ENCODE results near the gene ZSCAN5B. TPM values are rescaled to one million over a fixed set of nuclear protein-coding genes. Genes with fewer than 3 reads are reported as not detected.

ZSCAN5B gene
- total RNA-seq, 1 experiment from 2014 or later: not detected

DNA sequence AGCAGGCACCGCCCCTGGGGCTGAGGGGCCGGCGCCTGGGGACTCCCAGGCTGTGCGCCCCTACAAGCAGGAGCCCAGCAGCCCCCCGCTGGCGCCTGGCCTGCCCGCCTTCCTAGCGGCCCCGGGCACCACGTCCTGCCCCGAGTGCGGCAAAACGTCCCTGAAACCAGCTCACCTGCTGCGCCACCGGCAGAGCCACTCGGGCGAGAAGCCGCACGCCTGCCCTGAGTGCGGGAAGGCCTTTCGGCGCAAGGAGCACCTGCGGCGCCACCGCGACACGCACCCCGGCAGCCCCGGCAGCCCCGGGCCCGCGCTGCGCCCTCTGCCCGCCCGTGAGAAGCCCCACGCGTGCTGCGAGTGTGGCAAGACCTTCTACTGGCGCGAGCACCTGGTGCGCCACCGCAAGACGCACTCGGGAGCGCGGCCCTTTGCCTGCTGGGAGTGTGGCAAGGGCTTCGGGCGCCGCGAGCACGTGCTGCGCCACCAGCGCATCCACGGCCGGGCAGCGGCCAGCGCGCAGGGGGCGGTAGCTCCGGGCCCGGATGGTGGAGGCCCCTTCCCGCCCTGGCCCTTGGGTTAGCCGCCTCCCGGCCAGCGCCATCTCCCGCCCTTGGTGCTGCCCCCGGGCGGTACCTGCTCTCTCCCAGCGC is 37.8 kb downstream of the ZSCAN5B start:
- no peak overlapping the region for H4K5ac ChIP-seq (ENCODE audit: insufficient read length, low read depth, low read length)
- no peaks in the 10 kb centered on the region for H3K79me1 ChIP-seq (ENCODE audit: insufficient read depth, low read depth, low read length, poor library complexity, severe bottlenecking)
- Mint-ChIP-seq H3K27ac (no peak overlapping the region), H3K9me3 (no peaks in the 10 kb centered on the region; a peak in 1 of 5 replicates), H3K4me1 (0 out of 4 replicates have a peak, but pooled peaks cover 0 to 2% of the 10 kb centered on the region in 2 experiments), H3K36me3 (ENCODE audit: insufficient read depth in 1 of 3, low read depth in 3 of 3) (peaks cover 21 to 25% (median 24%) of the 10 kb centered on the region in 3 experiments), H3K4me3 (no peak overlapping the region), H3K27me3 (ENCODE audit: low read depth) (no peaks in the 10 kb centered on the region)
- H2BK5ac ChIP-seq (ENCODE audit: insufficient read length, low read length): no peak overlapping the region
- no peak overlapping the region for H4K91ac ChIP-seq (ENCODE audit: insufficient read length, low read depth, low read length)
- TF ChIP-seq, protein P1, sequence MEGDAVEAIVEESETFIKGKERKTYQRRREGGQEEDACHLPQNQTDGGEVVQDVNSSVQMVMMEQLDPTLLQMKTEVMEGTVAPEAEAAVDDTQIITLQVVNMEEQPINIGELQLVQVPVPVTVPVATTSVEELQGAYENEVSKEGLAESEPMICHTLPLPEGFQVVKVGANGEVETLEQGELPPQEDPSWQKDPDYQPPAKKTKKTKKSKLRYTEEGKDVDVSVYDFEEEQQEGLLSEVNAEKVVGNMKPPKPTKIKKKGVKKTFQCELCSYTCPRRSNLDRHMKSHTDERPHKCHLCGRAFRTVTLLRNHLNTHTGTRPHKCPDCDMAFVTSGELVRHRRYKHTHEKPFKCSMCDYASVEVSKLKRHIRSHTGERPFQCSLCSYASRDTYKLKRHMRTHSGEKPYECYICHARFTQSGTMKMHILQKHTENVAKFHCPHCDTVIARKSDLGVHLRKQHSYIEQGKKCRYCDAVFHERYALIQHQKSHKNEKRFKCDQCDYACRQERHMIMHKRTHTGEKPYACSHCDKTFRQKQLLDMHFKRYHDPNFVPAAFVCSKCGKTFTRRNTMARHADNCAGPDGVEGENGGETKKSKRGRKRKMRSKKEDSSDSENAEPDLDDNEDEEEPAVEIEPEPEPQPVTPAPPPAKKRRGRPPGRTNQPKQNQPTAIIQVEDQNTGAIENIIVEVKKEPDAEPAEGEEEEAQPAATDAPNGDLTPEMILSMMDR (conservative IDR thresholded peaks at IDR 0.05): no peak
- no peaks in the 10 kb centered on the region for H3K23me2 ChIP-seq (ENCODE audit: insufficient read length, low read depth, low read length, poor library complexity, severe bottlenecking)
- H2BK20ac ChIP-seq (ENCODE audit: low read depth, low read length, poor library complexity, severe bottlenecking): no peak overlapping the region
- H2AK5ac ChIP-seq (ENCODE audit: insufficient read length, low read length): no peak overlapping the region
- no peaks in the 10 kb centered on the region for H3K27me3 ChIP-seq (ENCODE audit: insufficient read depth, low read length)
- no peaks in the 10 kb centered on the region for H3K9me3 ChIP-seq (ENCODE audit: control insufficient read depth, low read depth, low read length)
- H3K4ac ChIP-seq (ENCODE audit: low read depth, low read length): no peak overlapping the region
- H3K14ac ChIP-seq (ENCODE audit: insufficient read depth, low read length): no peak overlapping the region
- H3K27ac ChIP-seq (ENCODE audit: insufficient read length, low read depth, low read length): no peak overlapping the region
- H2BK15ac ChIP-seq (ENCODE audit: low read depth, low read length): no peak overlapping the region
- H2BK12ac ChIP-seq (ENCODE audit: insufficient read length, low read depth, low read length): no peak overlapping the region
- no peaks in the 10 kb centered on the region for H3K79me2 ChIP-seq (ENCODE audit: insufficient read depth, low read length)
- H4K20me1 ChIP-seq (ENCODE audit: control insufficient read depth, insufficient read depth, insufficient read length): no peaks in the 10 kb centered on the region
- H3K23ac ChIP-seq (ENCODE audit: insufficient read length, low read depth, low read length): no peak overlapping the region
- no peak overlapping the region for H3K4me2 ChIP-seq (ENCODE audit: insufficient read depth, insufficient read length, low read length)
- DNase-seq: no peak
- no peak overlapping the region for H3T11ph ChIP-seq (ENCODE audit: low read length)
- no peak overlapping the region for H3K56ac ChIP-seq (ENCODE audit: insufficient read length, low read depth, low read length)
- H3K18ac ChIP-seq (ENCODE audit: insufficient read length, low read depth, low read length): no peak overlapping the region
- H3K9ac ChIP-seq (ENCODE audit: extremely low read depth, insufficient read length, low read length): no peak overlapping the region
- no peak overlapping the region for H2AFZ ChIP-seq (ENCODE audit: low read length)
- no peak overlapping the region for H4K8ac ChIP-seq (replicated peaks; ENCODE audit: insufficient read length, low read depth, low read length)
- WGBS (ENCODE audit: extremely low coverage, insufficient read length, low lambda C conversion rate): no CpG with 5 or more reads among the region's 69 CpGs
- H3K4me1 ChIP-seq (ENCODE audit: insufficient read depth, low read length): no peaks in the 10 kb centered on the region
- no peak overlapping the region for H2BK120ac ChIP-seq (ENCODE audit: low read depth, low read length, poor library complexity, severe bottlenecking)

Data from H9 (cell line).